ENCODE data around the gene SPATA12.

DNA sequence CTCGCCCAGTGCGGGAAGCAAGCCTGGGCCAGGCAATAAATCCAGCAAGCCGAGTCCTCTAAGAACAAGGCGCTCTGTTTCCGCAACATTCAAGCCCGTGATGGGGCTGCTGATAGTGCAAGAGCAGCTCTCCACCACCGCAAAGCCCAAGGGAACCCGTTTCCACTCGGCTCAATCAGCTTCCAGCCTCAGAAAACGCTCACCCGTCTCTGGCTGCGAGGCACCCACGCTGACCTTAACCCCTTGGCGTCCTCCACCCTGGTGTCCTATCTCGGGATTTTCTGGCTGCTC is 17.8 kb downstream of the SPATA12 start:
- no peak for TF ChIP-seq CTCF (IDR thresholded peaks at IDR 0.05; ENCODE audit: low read depth, low read length, missing input control)
- TF ChIP-seq, protein P1, sequence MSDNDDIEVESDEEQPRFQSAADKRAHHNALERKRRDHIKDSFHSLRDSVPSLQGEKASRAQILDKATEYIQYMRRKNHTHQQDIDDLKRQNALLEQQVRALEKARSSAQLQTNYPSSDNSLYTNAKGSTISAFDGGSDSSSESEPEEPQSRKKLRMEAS (IDR thresholded peaks at IDR 0.05) = no peak
- TF ChIP-seq JUND (IDR thresholded peaks at IDR 0.05) = no peak
- TF ChIP-seq TAF1 (conservative IDR thresholded peaks at IDR 0.05) = no peak
- TF ChIP-seq FOXA2 (IDR thresholded peaks at IDR 0.05) = no peak
- TF ChIP-seq SP1 (IDR thresholded peaks at IDR 0.05) = no peak
- no peak for TF ChIP-seq HNF4A (conservative IDR thresholded peaks at IDR 0.05)
- TF ChIP-seq EGR1 (IDR thresholded peaks at IDR 0.05; ENCODE audit: low read depth in 2 of 2) = no peak
- TF ChIP-seq GABPA (IDR thresholded peaks at IDR 0.05 in 1 of 2, conservative IDR thresholded peaks at IDR 0.05 in 1 of 2) = no peak
- TF ChIP-seq RAD21 (IDR thresholded peaks at IDR 0.05) = no peak
- TF ChIP-seq, protein P2, sequence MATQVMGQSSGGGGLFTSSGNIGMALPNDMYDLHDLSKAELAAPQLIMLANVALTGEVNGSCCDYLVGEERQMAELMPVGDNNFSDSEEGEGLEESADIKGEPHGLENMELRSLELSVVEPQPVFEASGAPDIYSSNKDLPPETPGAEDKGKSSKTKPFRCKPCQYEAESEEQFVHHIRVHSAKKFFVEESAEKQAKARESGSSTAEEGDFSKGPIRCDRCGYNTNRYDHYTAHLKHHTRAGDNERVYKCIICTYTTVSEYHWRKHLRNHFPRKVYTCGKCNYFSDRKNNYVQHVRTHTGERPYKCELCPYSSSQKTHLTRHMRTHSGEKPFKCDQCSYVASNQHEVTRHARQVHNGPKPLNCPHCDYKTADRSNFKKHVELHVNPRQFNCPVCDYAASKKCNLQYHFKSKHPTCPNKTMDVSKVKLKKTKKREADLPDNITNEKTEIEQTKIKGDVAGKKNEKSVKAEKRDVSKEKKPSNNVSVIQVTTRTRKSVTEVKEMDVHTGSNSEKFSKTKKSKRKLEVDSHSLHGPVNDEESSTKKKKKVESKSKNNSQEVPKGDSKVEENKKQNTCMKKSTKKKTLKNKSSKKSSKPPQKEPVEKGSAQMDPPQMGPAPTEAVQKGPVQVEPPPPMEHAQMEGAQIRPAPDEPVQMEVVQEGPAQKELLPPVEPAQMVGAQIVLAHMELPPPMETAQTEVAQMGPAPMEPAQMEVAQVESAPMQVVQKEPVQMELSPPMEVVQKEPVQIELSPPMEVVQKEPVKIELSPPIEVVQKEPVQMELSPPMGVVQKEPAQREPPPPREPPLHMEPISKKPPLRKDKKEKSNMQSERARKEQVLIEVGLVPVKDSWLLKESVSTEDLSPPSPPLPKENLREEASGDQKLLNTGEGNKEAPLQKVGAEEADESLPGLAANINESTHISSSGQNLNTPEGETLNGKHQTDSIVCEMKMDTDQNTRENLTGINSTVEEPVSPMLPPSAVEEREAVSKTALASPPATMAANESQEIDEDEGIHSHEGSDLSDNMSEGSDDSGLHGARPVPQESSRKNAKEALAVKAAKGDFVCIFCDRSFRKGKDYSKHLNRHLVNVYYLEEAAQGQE (IDR thresholded peaks at IDR 0.05) = no peak
- TF ChIP-seq, protein P3, sequence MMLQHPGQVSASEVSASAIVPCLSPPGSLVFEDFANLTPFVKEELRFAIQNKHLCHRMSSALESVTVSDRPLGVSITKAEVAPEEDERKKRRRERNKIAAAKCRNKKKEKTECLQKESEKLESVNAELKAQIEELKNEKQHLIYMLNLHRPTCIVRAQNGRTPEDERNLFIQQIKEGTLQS (IDR thresholded peaks at IDR 0.05) = no peak

Measured in liver (tissue), 3 donors.